DND-41 (cell line): ENCODE measurements around the gene GIMAP8.

Experiments used
- CTCF ChIP-seq: IDR thresholded peaks from 2 replicates; pipeline ENCODE4 v1.5.1; 2012; ENCODE audit warnings: borderline replicate concordance, low read length, moderate library complexity, mild to moderate bottlenecking; ENCODE audit not compliant: poor library complexity, severe bottlenecking; ENCODE audit errors: extremely low read depth
- EZH2 ChIP-seq: IDR thresholded peaks from 3 replicates; pipeline ENCODE4 v1.6.1; 2012; ENCODE audit warnings: borderline replicate concordance, low read depth, mild to moderate bottlenecking, moderate library complexity, low read length, inconsistent platforms; ENCODE audit not compliant: severe bottlenecking

- TF ChIP-seq CTCF (peak; percentile 82), EZH2 (no peak)
These were observed 29.3 kb upstream of the GIMAP8 start for GRCh38 chr7:150420987-150421674.
